GM12878 (cell line): ENCODE results near the gene CAMK4. TPM values are rescaled to one million over a fixed set of nuclear protein-coding genes. Genes with fewer than 3 reads are reported as not detected.

Experiments
- ATAC-seq: fragments of 200-7000 bp; cut with Tn5 transposase; 3 replicates; pipeline ENCODE4 v1.9.1; 2020; ENCODE audit warnings: mild to moderate bottlenecking, moderate library complexity
- BruUV-seq: library from RNA; stranded (reverse); fragments of 400-500 nt; replicated peaks from 2 replicates; lab custom pipeline; 2021; lab: Mats Ljungman, UMichigan
- CTCF ChIA-PET: fragments of 300-600 bp; sonication (Branson Sonifier 250); formaldehyde crosslinking; extraction: SDS; loops from one replicate; lab custom pipeline; 2021; ENCODE audit warnings: inconsistent platforms; lab: Yijun Ruan, JAX
- POLR2A ChIA-PET: fragments of 350-600 bp; formaldehyde crosslinking; extraction: SDS; loops from one replicate; lab custom pipeline; 2021; ENCODE audit warnings: inconsistent platforms; lab: Charles Lee
- RAD21 ChIA-PET: fragments of 300-600 bp; sonication (Branson Sonifier 250); formaldehyde crosslinking; loops from one replicate; lab custom pipeline; 2023; ENCODE audit warnings: antibody characterized with exemption; ENCODE audit not compliant: unreplicated experiment; lab: Charles Lee
- SMC1A ChIA-PET: fragments of 300-600 bp; sonication (Branson Sonifier 250); formaldehyde crosslinking; loops from one replicate; lab custom pipeline; 2023; ENCODE audit not compliant: unreplicated experiment, uncharacterized antibody; lab: Charles Lee
- DNase-seq: peaks from one replicate; pipeline ENCODE4 v3.0.0-alpha.2; 2011; ENCODE audit warnings: low read depth, low spot score
- FAIRE-seq: peaks from 3 replicates; lab custom pipeline; 2011; peaks lifted over from hg19 to GRCh38; lab: Jason Lieb, UNC
- H2AFZ ChIP-seq: 2 replicates; pipeline ENCODE4 v1.6.0; 2011; ENCODE audit warnings: low read depth, low read length, control low read depth; ENCODE audit not compliant: control insufficient read depth
- H3K27ac ChIP-seq: 2 replicates; pipeline ENCODE4 v1.5.1; 2011; ENCODE audit warnings: control low read depth; ENCODE audit not compliant: control insufficient read depth, insufficient read depth
- H3K27me3 ChIP-seq, 2 experiments: replicated peaks in 1 of 2; 2 replicates each; pipeline versions ENCODE4 v1.6.0 to v1.6.1; 2011; ENCODE audit warnings: low read length in 1 of 2; ENCODE audit not compliant: control insufficient read depth in 2 of 2, insufficient read depth in 2 of 2
- H3K36me3 ChIP-seq, 2 experiments: 2 replicates each; pipeline ENCODE4 v1.5.1; 2011; ENCODE audit warnings: low read length in 1 of 2; ENCODE audit not compliant: control insufficient read depth in 2 of 2, insufficient read depth in 2 of 2
- H3K4me1 ChIP-seq: 2 replicates; pipeline ENCODE4 v1.6.1; 2011; ENCODE audit warnings: mild to moderate bottlenecking, low read length, moderate library complexity, mixed read lengths; ENCODE audit not compliant: control insufficient read depth, insufficient read depth
- H3K4me2 ChIP-seq: 2 replicates; pipeline ENCODE4 v1.6.0; 2011; ENCODE audit warnings: control low read depth; ENCODE audit not compliant: control insufficient read depth, insufficient read depth
- H3K4me3 ChIP-seq: fragments of 200-600 bp; sonication (generic); 2 replicates; pipeline ENCODE4 v1.5.1; 2016
- H3K79me2 ChIP-seq: 2 replicates; pipeline ENCODE4 v1.6.0; 2011; ENCODE audit warnings: low read length; ENCODE audit not compliant: control insufficient read depth, insufficient read depth
- H3K9ac ChIP-seq: 2 replicates; pipeline ENCODE4 v1.8.0; 2011; ENCODE audit warnings: low read length, control low read depth, mixed read lengths; ENCODE audit not compliant: control insufficient read depth, insufficient read depth
- H3K9me3 ChIP-seq: replicated peaks from 3 replicates; pipeline ENCODE4 v1.5.1; 2011; ENCODE audit warnings: mild to moderate bottlenecking, low read length; ENCODE audit not compliant: control insufficient read depth, insufficient read depth
- H4K20me1 ChIP-seq: 2 replicates; pipeline ENCODE4 v1.6.0; 2011; ENCODE audit not compliant: control insufficient read depth, insufficient read depth
- IRF5 ChIP-seq: fragments of 450-650 bp; IDR thresholded peaks from 2 replicates; pipeline ENCODE4 v1.6.1; 2017; ENCODE audit warnings: borderline replicate concordance
- MTA3 ChIP-seq: IDR thresholded peaks from 2 replicates; pipeline ENCODE4 v1.6.1; 2012; ENCODE audit warnings: low read length, inconsistent platforms, borderline replicate concordance
- PAX8 ChIP-seq: fragments of 450-650 bp; IDR thresholded peaks from 2 replicates; pipeline ENCODE4 v1.6.1; 2017; ENCODE audit warnings: mild to moderate bottlenecking, moderate library complexity
- RB1 ChIP-seq: fragments of 450-650 bp; formaldehyde crosslinking; IDR thresholded peaks from 2 replicates; pipeline ENCODE4 v1.6.1; 2017; ENCODE audit warnings: mild to moderate bottlenecking, borderline replicate concordance
- RBBP5 ChIP-seq: fragments of 200-600 bp; sonication (generic); conservative IDR thresholded peaks from 2 replicates; pipeline ENCODE4 v1.6.1; 2016
- RCOR1 ChIP-seq: conservative IDR thresholded peaks from 2 replicates; pipeline ENCODE4 v1.6.1; 2012; ENCODE audit warnings: low read depth, low read length, improper control_type of control experiment
- RFX5 ChIP-seq: IDR thresholded peaks from 2 replicates; pipeline ENCODE4 v1.6.1; 2011; ENCODE audit warnings: low read depth, low read length, improper control_type of control experiment
- SP1 ChIP-seq: IDR thresholded peaks from one replicate; pipeline ENCODE4 v1.6.1; 2011; ENCODE audit warnings: low read depth, low read length
- ZBTB4 ChIP-seq: fragments of 450-650 bp; formaldehyde crosslinking; IDR thresholded peaks from 2 replicates; pipeline ENCODE4 v1.4.0; 2022; ENCODE audit warnings: mild to moderate bottlenecking, moderate library complexity
- in situ Hi-C: fragments of 300-500 bp; cut with MboI; formaldehyde crosslinking; loops from 9 replicates; pipeline ENCODE4 v1.14.3; 2018; ENCODE audit warnings: mixed read lengths
- intact Hi-C: fragments of 100-400 bp; cut with micrococcal nuclease; formaldehyde crosslinking; loops from one replicate; pipeline ENCODE4 v1.14.2; 2022; ENCODE audit not compliant: unreplicated experiment
- polyA plus RNA-seq, 11 experiments: library from polyadenylated mRNA; depleted of rRNA in 4 of 11; unstranded in 6 of 11; stranded (reverse) in 5 of 11; fragments of >200 nt; fragmentation: Nextera tagmentation in 4 of 11; fragmentation: Illumina TruSeq in 1 of 11; extraction: Ambion mirVana in 4 of 11; extraction: Trizol in 1 of 11; gene quantifications; 1 replicate in 1 of 11; 2 replicates in 10 of 11; pipeline versions ENCODE4 v1.2.1 to v1.2.3, GENCODE V29; 2011 to 2016; ENCODE audit warnings: inconsistent platforms in 2 of 11, missing spikeins in 2 of 11, low read depth in 1 of 11
- total RNA-seq, 4 experiments: library from RNA; depleted of rRNA in 3 of 4; stranded (reverse); fragments of >200 nt in 3 of 4; fragmentation: Illumina TruSeq in 1 of 4; extraction: Trizol in 1 of 4; gene quantifications; 2 replicates each; pipeline versions ENCODE4 v1.2.1 to v1.2.3, GENCODE V29; 2013 to 2021

The CAMK4 gene
- total and polyA plus RNA-seq, 10 of the 15 experiments (the other 5 are each of a cell fraction or from before 2014, with no cell fraction given) = 13.3 to 51.9 (median 35.3) TPM

GRCh38 chr5:111463311-111463710 lies 239.1 kb downstream of the CAMK4 start:
- in situ Hi-C loops (no loop called here), intact Hi-C loops (no loop called here)
- FAIRE-seq = no peak
- H3K9me3 ChIP-seq = peaks cover 2% of the 10 kb centered on the region; the same call in 2 of the 3 replicates
- BruUV-seq = no TSS peak
- no peak overlapping the region for H3K9ac ChIP-seq
- peaks cover 3% of the 10 kb centered on the region; the same call in 1 of the 2 replicates for H3K4me1 ChIP-seq
- H3K27ac ChIP-seq = no peak overlapping the region
- no peaks in the 10 kb centered on the region for H3K79me2 ChIP-seq
- H3K4me3 ChIP-seq = no peak overlapping the region
- H4K20me1 ChIP-seq = no peaks in the 10 kb centered on the region
- H3K4me2 ChIP-seq = no peak overlapping the region
- ATAC-seq = no peak
- peaks cover 0 to 3% of the 10 kb centered on the region in 2 experiments; a peak in 1 of 4 replicates for H3K36me3 ChIP-seq
- no peak for DNase-seq
- ChIA-PET RAD21 (interaction anchor here (2.0 kb wide), 1 partner anchor 245 kb away, joined by 4 read pairs; no protein-coding TSS in a partner anchor), POLR2A (no interaction called here), CTCF (interaction anchor here (1.3 kb wide), 1 partner anchor 304 kb away, joined by 3 read pairs; no protein-coding TSS in a partner anchor), SMC1A (interaction anchor here (1.1 to 3.3 kb wide), 2 partner anchors 9 to 304 kb away, joined by 3 to 17 read pairs; no protein-coding TSS in a partner anchor)
- no peaks in the 10 kb centered on the region for H3K27me3 ChIP-seq
- H2AFZ ChIP-seq = no peak overlapping the region
- TF ChIP-seq RCOR1 = no peak
- no peak for TF ChIP-seq SP1
- TF ChIP-seq ZBTB4 (CRISPR knock-in tag) = no peak
- TF ChIP-seq RBBP5 = no peak
- TF ChIP-seq RB1 = no peak
- no peak for TF ChIP-seq RFX5
- no peak for TF ChIP-seq IRF5
- TF ChIP-seq PAX8 = no peak
- no peak for TF ChIP-seq MTA3
